ENCODE data around the gene HTRA3. TPM values are rescaled to one million over a fixed set of nuclear protein-coding genes. Genes with fewer than 3 reads are reported as not detected.
A peak's percentile ranks its signal among the peaks of the same experiment; 100 is the strongest.

Gene HTRA3
- total RNA-seq, 2 donors from 2014 or later: 3.2 to 4.6 TPM

GRCh38 chr4:8307121-8307520, 37.6 kb downstream of the HTRA3 start:
- H3K27ac ChIP-seq (ENCODE audit: low read depth, low read length): no peak overlapping the region
- Mint-ChIP-seq H3K4me3 (no peak overlapping the region), H3K27me3 (ENCODE audit: insufficient read depth) (peaks cover 5% of the 10 kb centered on the region), H3K9me3 (peaks cover under 1% of the 10 kb centered on the region), H3K27ac (no peak overlapping the region), H3K4me1 (no peaks in the 10 kb centered on the region), H3K36me3 (ENCODE audit: low read depth) (no peaks in the 10 kb centered on the region)
- no peaks in the 10 kb centered on the region for H3K36me3 ChIP-seq (ENCODE audit: control insufficient read depth, insufficient read depth, low read length)
- no peak overlapping the region for H3K4me3 ChIP-seq (ENCODE audit: low read length)
- H3K9me3 ChIP-seq (ENCODE audit: control insufficient read depth, low read length): no peaks in the 10 kb centered on the region
- TF ChIP-seq CTCF (conservative IDR thresholded peaks at IDR 0.05): no peak
- no peak overlapping the region for H3K9ac ChIP-seq (ENCODE audit: extremely low read depth, low read length, poor library complexity, severe bottlenecking)
- H3K4me1 ChIP-seq (ENCODE audit: control insufficient read depth, insufficient read depth, low read length): no peaks in the 10 kb centered on the region
- DNase-seq: peak; percentile 38
- no peaks in the 10 kb centered on the region for H3K27me3 ChIP-seq (ENCODE audit: control insufficient read depth, insufficient read depth, low read length, poor library complexity, severe bottlenecking)
- WGBS, 2 experiments (ENCODE audit: insufficient coverage in 1 of 2, insufficient read length in 1 of 2): 89 to 92% methylated on average over 10 to 11 of the region's 11 CpGs

DNA sequence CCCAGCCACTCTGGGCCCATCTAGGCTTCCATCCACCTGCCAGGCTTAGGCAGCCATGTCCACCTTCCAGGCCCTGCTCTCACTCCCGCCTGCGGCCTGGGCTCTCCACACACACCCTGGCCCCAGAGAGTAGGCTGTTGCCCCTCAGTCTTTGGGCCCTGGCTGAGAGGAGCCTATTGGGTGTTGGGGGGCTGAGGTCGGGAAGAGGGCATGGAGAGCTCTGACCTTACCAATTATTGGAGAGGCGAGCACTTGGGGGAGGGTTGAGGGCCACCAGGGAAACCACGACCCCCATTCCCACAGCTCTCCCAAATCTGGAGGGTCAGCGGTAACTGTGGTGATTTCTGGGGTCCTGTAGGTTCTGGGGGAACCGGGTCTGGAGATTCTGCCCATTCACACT, 38.2 kb downstream of the HTRA3 start:
- H3K27ac Mint-ChIP-seq: no peak overlapping the region
- no peaks in the 10 kb centered on the region for H3K36me3 Mint-ChIP-seq (ENCODE audit: low read depth)
- peak; percentile 22 for DNase-seq
- no peaks in the 10 kb centered on the region for H3K9me3 ChIP-seq (ENCODE audit: control insufficient read depth, low read length)
- TF ChIP-seq CTCF (conservative IDR thresholded peaks at IDR 0.05): no peak
- peaks cover 6% of the 10 kb centered on the region for H3K9me3 Mint-ChIP-seq
- no peak overlapping the region for H3K4me3 ChIP-seq (ENCODE audit: low read length)
- H3K27ac ChIP-seq (ENCODE audit: low read depth, low read length): no peak overlapping the region
- H3K36me3 ChIP-seq (ENCODE audit: control insufficient read depth, insufficient read depth, low read length): no peaks in the 10 kb centered on the region
- H3K4me1 Mint-ChIP-seq: no peaks in the 10 kb centered on the region
- no peaks in the 10 kb centered on the region for H3K27me3 ChIP-seq (ENCODE audit: control insufficient read depth, insufficient read depth, low read length, poor library complexity, severe bottlenecking)
- no peak overlapping the region for H3K9ac ChIP-seq (ENCODE audit: extremely low read depth, low read length, poor library complexity, severe bottlenecking)
- peaks cover 6% of the 10 kb centered on the region for H3K27me3 Mint-ChIP-seq (ENCODE audit: insufficient read depth)
- H3K4me3 Mint-ChIP-seq: no peak overlapping the region
- 93 to 100% methylated on average over 1 to 7 of the region's 7 CpGs for WGBS, 2 experiments (ENCODE audit: insufficient coverage in 1 of 2, insufficient read length in 1 of 2)
- H3K4me1 ChIP-seq (ENCODE audit: control insufficient read depth, insufficient read depth, low read length): no peaks in the 10 kb centered on the region

- Mint-ChIP-seq H3K27ac (no peak overlapping the region), H3K27me3 (ENCODE audit: insufficient read depth) (peaks cover 6% of the 10 kb centered on the region), H3K9me3 (peaks cover 8% of the 10 kb centered on the region), H3K4me1 (no peaks in the 10 kb centered on the region), H3K36me3 (ENCODE audit: low read depth) (no peaks in the 10 kb centered on the region), H3K4me3 (no peak overlapping the region)
- H3K36me3 ChIP-seq (ENCODE audit: control insufficient read depth, insufficient read depth, low read length): no peaks in the 10 kb centered on the region
- H3K4me1 ChIP-seq (ENCODE audit: control insufficient read depth, insufficient read depth, low read length): no peaks in the 10 kb centered on the region
- 94 to 100% methylated on average over 6 to 9 of the region's 9 CpGs for WGBS, 2 experiments (ENCODE audit: insufficient coverage in 1 of 2, insufficient read length in 1 of 2)
- no peak for TF ChIP-seq CTCF (conservative IDR thresholded peaks at IDR 0.05)
- no peak overlapping the region for H3K27ac ChIP-seq (ENCODE audit: low read depth, low read length)
- H3K4me3 ChIP-seq (ENCODE audit: low read length): no peak overlapping the region
- no peaks in the 10 kb centered on the region for H3K27me3 ChIP-seq (ENCODE audit: control insufficient read depth, insufficient read depth, low read length, poor library complexity, severe bottlenecking)
- H3K9me3 ChIP-seq (ENCODE audit: control insufficient read depth, low read length): no peaks in the 10 kb centered on the region
- no peak overlapping the region for H3K9ac ChIP-seq (ENCODE audit: extremely low read depth, low read length, poor library complexity, severe bottlenecking)
- peak; percentile 39 for DNase-seq
Observed at GRCh38 chr4:8308144-8308543, 38.6 kb downstream of the HTRA3 start.
